Sigmoid colon (tissue), 7 donors: ENCODE results near the gene TENT4A. TPM values are rescaled to one million over a fixed set of nuclear protein-coding genes. Genes with fewer than 3 reads are reported as not detected.
A peak's percentile ranks its signal among the peaks of the same experiment; 100 is the strongest.

Experiments used
- DNase-seq: peaks from one replicate; pipeline ENCODE4 v3.0.0-alpha.2; 2019
- H3K27ac ChIP-seq, 4 donors: fragments of 200-600 bp; sonication (generic); one replicate each; pipeline ENCODE4 v1.5.1; 2016 to 2019; ENCODE audit warnings: mild to moderate bottlenecking in 1 of 4
- H3K27me3 ChIP-seq, 3 donors: fragments of 200-600 bp; sonication (generic); one replicate each; pipeline ENCODE4 v1.5.1; 2019; ENCODE audit warnings: mild to moderate bottlenecking in 1 of 3
- H3K36me3 ChIP-seq, 4 donors: fragments of 200-600 bp; sonication (generic); one replicate each; pipeline ENCODE4 v1.5.1; 2016 to 2019
- H3K4me1 ChIP-seq, 4 donors: fragments of 200-600 bp; sonication (generic); one replicate each; pipeline ENCODE4 v1.5.1; 2017 to 2019
- H3K4me3 ChIP-seq, 4 donors: fragments of 200-600 bp; sonication (generic); one replicate each; pipeline ENCODE4 v1.5.1; 2017 to 2019; ENCODE audit warnings: mild to moderate bottlenecking in 2 of 4, moderate library complexity in 1 of 4
- H3K9me3 ChIP-seq, 4 donors: fragments of 200-600 bp in 3 of 4; sonication (generic) in 3 of 4; one replicate each; pipeline versions ENCODE4 v1.5.1 to v1.6.1; 2013 to 2019
- EP300 ChIP-seq, 4 donors: sonication (generic); formaldehyde crosslinking; IDR thresholded peaks; one replicate each; pipeline ENCODE4 v1.6.1; 2017; ENCODE audit warnings: antibody characterized with exemption in 4 of 4
- POLR2A ChIP-seq, 2 donors: fragments of 450-650 bp; IDR thresholded peaks; one replicate each; pipeline ENCODE4 v1.6.1; 2016; ENCODE audit warnings: antibody characterized with exemption in 2 of 2, mild to moderate bottlenecking in 2 of 2, moderate library complexity in 2 of 2
- POLR2AphosphoS5 ChIP-seq, 4 donors: sonication (generic); formaldehyde crosslinking; IDR thresholded peaks; one replicate each; pipeline ENCODE4 v1.6.1; 2017; ENCODE audit warnings: antibody characterized with exemption in 4 of 4
- WGBS, 2 donors: extraction: QIAGEN DNeasy Blood & Tissue Kit; methylation state at CpG; one replicate each; pipeline ENCODE4 v1.1.7; 2013; 5-methylcytosine and 5-hydroxymethylcytosine counted together
- intact Hi-C: fragments of 100-400 bp; cut with DNase I; formaldehyde crosslinking; loops from one replicate; pipeline ENCODE4 v1.15.1; 2023
- polyA plus RNA-seq, 3 donors: library from polyadenylated mRNA; stranded (reverse); fragments of 200-250 nt; gene quantifications; one replicate each; pipeline ENCODE4 v1.2.3, GENCODE V29; 2013
- total RNA-seq, 4 donors: library from RNA; depleted of rRNA; stranded (reverse); fragments of >200 nt; gene quantifications; one replicate each; pipeline ENCODE4 v1.1.0, GENCODE V29; 2016
- TF ChIP-seq, protein P1 (sequence below), 4 experiments: fragments of 450-650 bp in 3 of 4; fragments of 200-600 bp in 1 of 4; IDR thresholded peaks; one replicate each; pipeline ENCODE4 v1.5.1; 2016 to 2019; ENCODE audit warnings: antibody characterized with exemption in 4 of 4, mild to moderate bottlenecking in 3 of 4, moderate library complexity in 2 of 4
- donor health status: healthy with polysubstance abuse.
- donor health status: Bipolar disorder and iron deficiency.
- donor health status: healthy.

The TENT4A gene
- total and polyA plus RNA-seq, 7 donors: 3.0 to 27.4 (median 14.6) TPM

GRCh38 chr5:6759401-6759800, 46.2 kb downstream of the TENT4A start:
- TF ChIP-seq, protein P1, sequence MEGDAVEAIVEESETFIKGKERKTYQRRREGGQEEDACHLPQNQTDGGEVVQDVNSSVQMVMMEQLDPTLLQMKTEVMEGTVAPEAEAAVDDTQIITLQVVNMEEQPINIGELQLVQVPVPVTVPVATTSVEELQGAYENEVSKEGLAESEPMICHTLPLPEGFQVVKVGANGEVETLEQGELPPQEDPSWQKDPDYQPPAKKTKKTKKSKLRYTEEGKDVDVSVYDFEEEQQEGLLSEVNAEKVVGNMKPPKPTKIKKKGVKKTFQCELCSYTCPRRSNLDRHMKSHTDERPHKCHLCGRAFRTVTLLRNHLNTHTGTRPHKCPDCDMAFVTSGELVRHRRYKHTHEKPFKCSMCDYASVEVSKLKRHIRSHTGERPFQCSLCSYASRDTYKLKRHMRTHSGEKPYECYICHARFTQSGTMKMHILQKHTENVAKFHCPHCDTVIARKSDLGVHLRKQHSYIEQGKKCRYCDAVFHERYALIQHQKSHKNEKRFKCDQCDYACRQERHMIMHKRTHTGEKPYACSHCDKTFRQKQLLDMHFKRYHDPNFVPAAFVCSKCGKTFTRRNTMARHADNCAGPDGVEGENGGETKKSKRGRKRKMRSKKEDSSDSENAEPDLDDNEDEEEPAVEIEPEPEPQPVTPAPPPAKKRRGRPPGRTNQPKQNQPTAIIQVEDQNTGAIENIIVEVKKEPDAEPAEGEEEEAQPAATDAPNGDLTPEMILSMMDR (IDR thresholded peaks at IDR 0.05): no peak
- TF ChIP-seq POLR2A (IDR thresholded peaks at IDR 0.05): no peak
- no peak for TF ChIP-seq POLR2AphosphoS5 (IDR thresholded peaks at IDR 0.05)
- Histone ChIP-seq H3K4me3 (no peak overlapping the region), H3K27me3 (no peaks in the 10 kb centered on the region), H3K9me3 (no peaks in the 10 kb centered on the region), H3K4me1 (no peaks in the 10 kb centered on the region), H3K27ac (no peak overlapping the region), H3K36me3 (peaks cover 17 to 47% (median 28%) of the 10 kb centered on the region in 4 donors)
- intact Hi-C loops: no loop called here
- 68 to 85% methylated on average over 9 of the region's 9 CpGs for WGBS, 2 donors
- DNase-seq: peak; percentile 61

DNA sequence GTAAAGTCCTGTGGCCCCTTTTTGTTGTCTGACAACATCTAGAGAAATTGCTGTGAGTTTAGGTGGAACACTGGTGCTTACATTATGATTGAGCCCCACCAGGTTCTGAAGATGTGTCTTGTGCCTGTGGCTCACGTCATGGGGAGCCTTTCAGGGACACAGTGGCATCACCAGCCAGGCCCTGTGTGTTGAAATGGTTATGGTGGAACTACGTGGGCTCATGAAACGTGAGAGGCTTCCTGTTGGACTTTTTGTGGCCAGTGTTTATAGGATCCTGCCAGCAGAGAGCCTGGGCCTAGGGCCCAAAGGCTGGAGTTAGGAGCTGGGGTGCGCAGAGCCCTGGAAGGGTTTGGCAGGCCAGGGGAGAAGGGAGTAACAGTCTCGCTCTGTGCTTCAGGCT, 46.8 kb downstream of the TENT4A start:
- Histone ChIP-seq H3K36me3 (peaks cover 11 to 41% (median 23%) of the 10 kb centered on the region in 4 donors), H3K27ac (no peak overlapping the region), H3K9me3 (no peaks in the 10 kb centered on the region), H3K27me3 (no peaks in the 10 kb centered on the region), H3K4me3 (no peak overlapping the region), H3K4me1 (no peaks in the 10 kb centered on the region)
- WGBS, 2 donors: 74 to 81% methylated on average over 5 of the region's 5 CpGs
- peak; percentile 53 for DNase-seq
- TF ChIP-seq, protein P1 (IDR thresholded peaks at IDR 0.05): no peak
- TF ChIP-seq POLR2A (IDR thresholded peaks at IDR 0.05) (no peak), EP300 (IDR thresholded peaks at IDR 0.05) (no peak), POLR2AphosphoS5 (IDR thresholded peaks at IDR 0.05) (no peak)
- intact Hi-C loops: loop anchor here (10.0 kb wide), 1 partner anchor 1055 kb away; no protein-coding TSS in a partner anchor

GRCh38 chr5:6760686-6761085, 47.5 kb downstream of the TENT4A start:
- intact Hi-C loops: loop anchor here (10.0 kb wide), 1 partner anchor 1054 kb away; no protein-coding TSS in a partner anchor
- no peak overlapping the region for H3K4me3 ChIP-seq
- no peaks in the 10 kb centered on the region for H3K9me3 ChIP-seq
- peaks cover 0 to 3% (median under 1%) of the 10 kb centered on the region in 4 donors for H3K4me1 ChIP-seq
- H3K27ac ChIP-seq: no peak overlapping the region
- H3K27me3 ChIP-seq: no peaks in the 10 kb centered on the region
- TF ChIP-seq, protein P1 (IDR thresholded peaks at IDR 0.05): no peak
- TF ChIP-seq POLR2AphosphoS5 (IDR thresholded peaks at IDR 0.05) (no peak), POLR2A (IDR thresholded peaks at IDR 0.05) (no peak), EP300 (IDR thresholded peaks at IDR 0.05) (no peak)
- WGBS, 2 donors: 48 to 78% methylated on average over 9 of the region's 9 CpGs
- peaks cover 10 to 34% (median 16%) of the 10 kb centered on the region in 4 donors for H3K36me3 ChIP-seq
- peak; percentile 73 for DNase-seq

- peaks cover 0 to 9% (median 7%) of the 10 kb centered on the region in 4 donors for H3K4me1 ChIP-seq
- TF ChIP-seq POLR2AphosphoS5 (IDR thresholded peaks at IDR 0.05) (no peak), EP300 (IDR thresholded peaks at IDR 0.05) (no peak), POLR2A (IDR thresholded peaks at IDR 0.05) (no peak)
- TF ChIP-seq, protein P1 (IDR thresholded peaks at IDR 0.05): no peak
- peaks cover 4 to 27% (median 10%) of the 10 kb centered on the region in 4 donors for H3K36me3 ChIP-seq
- no peaks in the 10 kb centered on the region for H3K9me3 ChIP-seq
- H3K27me3 ChIP-seq: no peaks in the 10 kb centered on the region
- H3K4me3 ChIP-seq: no peak overlapping the region
- DNase-seq: peak; percentile 8
- no peak overlapping the region for H3K27ac ChIP-seq
- intact Hi-C loops: loop anchor here (10.0 kb wide), 1 partner anchor 1053 kb away; no protein-coding TSS in a partner anchor
These were observed 48.1 kb downstream of the TENT4A start for GRCh38 chr5:6761333-6761732.

DNA sequence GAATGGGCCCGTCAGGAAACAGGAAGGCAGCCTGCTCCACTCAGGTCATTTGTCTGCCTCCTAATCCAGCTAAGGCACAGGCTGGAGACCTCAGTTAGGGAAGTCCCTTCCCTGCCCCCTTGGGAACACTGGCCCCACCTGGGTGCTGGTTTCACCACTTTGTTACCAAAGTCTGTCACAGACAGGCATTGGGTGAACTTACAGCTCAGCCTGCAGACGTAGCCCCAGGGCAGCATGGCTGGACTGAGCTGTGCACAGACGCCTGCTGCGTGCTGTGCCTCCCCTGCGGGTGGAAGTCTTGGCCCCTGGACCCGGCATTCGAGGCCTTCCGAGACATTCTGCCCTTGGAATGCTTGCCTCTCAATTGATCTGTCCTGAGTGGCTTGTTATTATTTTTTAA, 48.9 kb downstream of the TENT4A start:
- no peak for TF ChIP-seq POLR2AphosphoS5 (IDR thresholded peaks at IDR 0.05)
- no peak for TF ChIP-seq EP300 (IDR thresholded peaks at IDR 0.05)
- TF ChIP-seq, protein P1 (IDR thresholded peaks at IDR 0.05): no peak
- no peak for TF ChIP-seq POLR2A (IDR thresholded peaks at IDR 0.05)
- no peak overlapping the region for H3K4me3 ChIP-seq
- no peaks in the 10 kb centered on the region for H3K27me3 ChIP-seq
- DNase-seq: peak; percentile 30
- no peaks in the 10 kb centered on the region for H3K9me3 ChIP-seq
- peaks cover 0 to 19% (median 4%) of the 10 kb centered on the region in 4 donors for H3K36me3 ChIP-seq
- no peak overlapping the region for H3K27ac ChIP-seq
- intact Hi-C loops: loop anchor here (10.0 kb wide), 1 partner anchor 1053 kb away; no protein-coding TSS in a partner anchor
- WGBS, 2 donors: 95 to 96% methylated on average over 8 of the region's 8 CpGs
- H3K4me1 ChIP-seq: peaks cover 0 to 16% (median 14%) of the 10 kb centered on the region in 4 donors
